Fibroblast of lung (primary cell): ENCODE results near the gene GNS. TPM values are rescaled to one million over a fixed set of nuclear protein-coding genes. Genes with fewer than 3 reads are reported as not detected.

Experiments used
- DNase-seq, 2 donors: peaks; one replicate each; pipeline versions ENCODE4 v3.0.0 to v3.0.0-alpha.2; 2010; ENCODE audit warnings: low read depth in 2 of 2
- H2AFZ ChIP-seq: 2 replicates; pipeline ENCODE4 v1.5.1; 2012; ENCODE audit warnings: low read length, control low read depth, inconsistent platforms
- H3K27ac ChIP-seq: 2 replicates; pipeline ENCODE4 v1.5.1; 2011; ENCODE audit warnings: low read length, control low read depth; ENCODE audit not compliant: insufficient read depth
- H3K27me3 ChIP-seq: 2 replicates; pipeline ENCODE4 v1.5.1; 2011; ENCODE audit warnings: mild to moderate bottlenecking, low read length; ENCODE audit not compliant: control insufficient read depth, insufficient read depth
- H3K36me3 ChIP-seq: 2 replicates; pipeline ENCODE4 v1.5.1; 2011; ENCODE audit warnings: low read length; ENCODE audit not compliant: control insufficient read depth, insufficient read depth
- H3K4me1 ChIP-seq: 2 replicates; pipeline ENCODE4 v1.5.1; 2011; ENCODE audit warnings: low read length; ENCODE audit not compliant: control insufficient read depth, insufficient read depth; ENCODE audit errors: extremely low read depth
- H3K4me2 ChIP-seq: 2 replicates; pipeline ENCODE4 v1.5.1; 2011; ENCODE audit warnings: low read length, control low read depth; ENCODE audit not compliant: insufficient read depth; ENCODE audit errors: extremely low read depth
- H3K4me3 ChIP-seq, 4 experiments: fragments of 200-600 bp in 1 of 4; sonication (generic) in 1 of 4; replicated peaks in 1 of 4; 2 replicates each; pipeline ENCODE4 v1.5.1; 2011 to 2016; ENCODE audit warnings: low read length in 4 of 4, low read depth in 3 of 4, mild to moderate bottlenecking in 3 of 4, control low read depth in 2 of 4, inconsistent platforms in 1 of 4, mixed read lengths in 1 of 4; ENCODE audit not compliant: insufficient read depth in 1 of 4; ENCODE audit errors: control extremely low read depth in 1 of 4
- H3K79me2 ChIP-seq: 2 replicates; pipeline ENCODE4 v1.5.1; 2012; ENCODE audit warnings: mild to moderate bottlenecking, low read length, inconsistent platforms; ENCODE audit not compliant: control insufficient read depth, insufficient read depth
- H3K9ac ChIP-seq: 2 replicates; pipeline ENCODE4 v1.5.1; 2011; ENCODE audit warnings: mild to moderate bottlenecking, low read length, control low read depth; ENCODE audit not compliant: insufficient read depth
- H3K9me3 ChIP-seq: 2 replicates; pipeline ENCODE4 v1.5.1; 2012; ENCODE audit warnings: low read depth, low read length; ENCODE audit not compliant: control insufficient read depth, insufficient read depth
- H4K20me1 ChIP-seq: 2 replicates; pipeline ENCODE4 v1.5.1; 2011; ENCODE audit warnings: low read length; ENCODE audit not compliant: control insufficient read depth, insufficient read depth; ENCODE audit errors: extremely low read depth
- CTCF ChIP-seq, 2 donors: IDR thresholded peaks in 1 of 2; conservative IDR thresholded peaks in 1 of 2; 1 replicate in 1 of 2; 2 replicates in 1 of 2; pipeline ENCODE4 v1.5.1; 2011 to 2012; ENCODE audit warnings: low read length in 2 of 2, control low read depth in 1 of 2, inconsistent platforms in 1 of 2, low read depth in 1 of 2, mild to moderate bottlenecking in 1 of 2
- EZH2 ChIP-seq: IDR thresholded peaks from 2 replicates; pipeline ENCODE4 v1.5.1; 2012; ENCODE audit warnings: low read length, control low read depth, mild to moderate bottlenecking; ENCODE audit errors: missing control alignments
- polyA plus RNA-seq, 2 donors: library from polyadenylated mRNA; depleted of rRNA in 1 of 2; stranded (reverse) in 1 of 2; unstranded in 1 of 2; fragments of >200 nt; gene quantifications; 2 replicates each; pipeline ENCODE4 v1.2.1, GENCODE V29; 2011 to 2012; ENCODE audit warnings: missing spikeins in 1 of 2
- total RNA-seq: library from RNA; depleted of rRNA; stranded (reverse); fragments of >200 nt; gene quantifications from 2 replicates; pipeline ENCODE4 v1.2.1, GENCODE V29; 2014

Gene GNS
- total and polyA plus RNA-seq, 2 donors (not counting 1 experiment from before 2014, with no cell fraction given), result 219 to 249 TPM

GRCh38 chr12:64707362-64707761, 51.8 kb downstream of the GNS start:
- no peaks in the 10 kb centered on the region for H3K27me3 ChIP-seq
- no peak overlapping the region for H3K4me3 ChIP-seq
- no peak overlapping the region for H2AFZ ChIP-seq
- no peak overlapping the region for H3K9ac ChIP-seq
- no peaks in the 10 kb centered on the region for H4K20me1 ChIP-seq
- H3K4me2 ChIP-seq, result no peak overlapping the region
- no peak for TF ChIP-seq EZH2
- TF ChIP-seq CTCF (conservative IDR thresholded peaks at IDR 0.05 in 1 of 2, IDR thresholded peaks at IDR 0.05 in 1 of 2; ENCODE audit: low read depth in 1 of 2, low read length in 2 of 2), result no peak
- DNase-seq, result no peak
- no peaks in the 10 kb centered on the region for H3K36me3 ChIP-seq
- no peaks in the 10 kb centered on the region for H3K4me1 ChIP-seq
- H3K9me3 ChIP-seq, result no peaks in the 10 kb centered on the region
- no peak overlapping the region for H3K27ac ChIP-seq
- no peaks in the 10 kb centered on the region for H3K79me2 ChIP-seq

- no peak overlapping the region for H3K9ac ChIP-seq
- TF ChIP-seq CTCF (conservative IDR thresholded peaks at IDR 0.05 in 1 of 2, IDR thresholded peaks at IDR 0.05 in 1 of 2; ENCODE audit: low read depth in 1 of 2, low read length in 2 of 2), result no peak
- no peak for TF ChIP-seq EZH2
These were observed 52.3 kb downstream of the GNS start for GRCh38 chr12:64706857-64707256.

GRCh38 chr12:64706306-64706705, 52.9 kb downstream of the GNS start:
- no peak overlapping the region for H3K9ac ChIP-seq
- TF ChIP-seq EZH2, result no peak
- no peak for TF ChIP-seq CTCF (conservative IDR thresholded peaks at IDR 0.05 in 1 of 2, IDR thresholded peaks at IDR 0.05 in 1 of 2; ENCODE audit: low read depth in 1 of 2, low read length in 2 of 2)
- no peak overlapping the region for H3K4me2 ChIP-seq
- H3K36me3 ChIP-seq, result no peaks in the 10 kb centered on the region
- no peak overlapping the region for H2AFZ ChIP-seq
- H3K9me3 ChIP-seq, result no peaks in the 10 kb centered on the region
- H3K79me2 ChIP-seq, result no peaks in the 10 kb centered on the region
- H4K20me1 ChIP-seq, result no peaks in the 10 kb centered on the region
- no peaks in the 10 kb centered on the region for H3K4me1 ChIP-seq
- DNase-seq, result peak in 1 of 2 donors; percentile 11
- no peak overlapping the region for H3K4me3 ChIP-seq
- H3K27me3 ChIP-seq, result no peaks in the 10 kb centered on the region
- H3K27ac ChIP-seq, result no peak overlapping the region

More at GRCh38 chr12:64706857-64707256, 52.3 kb downstream of the GNS start:
- Histone ChIP-seq H3K36me3 (no peaks in the 10 kb centered on the region), H3K4me3 (no peak overlapping the region), H3K4me1 (no peaks in the 10 kb centered on the region), H3K9me3 (no peaks in the 10 kb centered on the region), H4K20me1 (no peaks in the 10 kb centered on the region), H3K27ac (no peak overlapping the region), H3K4me2 (no peak overlapping the region), H3K79me2 (no peaks in the 10 kb centered on the region), H3K27me3 (no peaks in the 10 kb centered on the region), H2AFZ (no peak overlapping the region)
- no peak for DNase-seq
